Natural killer cell (primary cell): ENCODE measurements around the gene KIAA0232. TPM values are rescaled to one million over a fixed set of nuclear protein-coding genes. Genes with fewer than 3 reads are reported as not detected.

Source experiments
- ATAC-seq, 3 donors: fragments of 150-1000 bp in 2 of 3; fragments of 200-7000 bp in 1 of 3; cut with Tn5 transposase; 1 replicate in 1 of 3; 2 replicates in 2 of 3; pipeline ENCODE4 v1.10.0; 2021; ENCODE audit warnings: mild to moderate bottlenecking in 2 of 3, moderate library complexity in 2 of 3
- DNase-seq, 2 donors: peaks; one replicate each; pipeline versions ENCODE4 v3.0.0 to v3.0.0-alpha.2; 2013 to 2021; ENCODE audit warnings: mixed read lengths in 1 of 2
- H3K27ac ChIP-seq: one replicate; pipeline ENCODE4 v1.5.1; 2013; ENCODE audit warnings: mild to moderate bottlenecking, low read length
- H3K27me3 ChIP-seq: one replicate; pipeline ENCODE4 v1.6.1; 2013; ENCODE audit warnings: low read length; ENCODE audit not compliant: control insufficient read depth, insufficient read depth
- H3K36me3 ChIP-seq: one replicate; pipeline ENCODE4 v1.6.1; 2013; ENCODE audit warnings: low read length; ENCODE audit not compliant: control insufficient read depth, insufficient read depth
- H3K4me1 ChIP-seq: one replicate; pipeline ENCODE4 v1.6.1; 2013; ENCODE audit warnings: low read length; ENCODE audit not compliant: control insufficient read depth, insufficient read depth
- H3K4me3 ChIP-seq: one replicate; pipeline ENCODE4 v1.5.1; 2013; ENCODE audit warnings: low read length
- H3K9me3 ChIP-seq: one replicate; pipeline ENCODE4 v1.6.1; 2013; ENCODE audit warnings: low read length; ENCODE audit not compliant: control insufficient read depth, insufficient read depth
- H3K27ac Mint-ChIP-seq, 2 donors: one replicate each; pipeline ENCODE4 v1.8.0; 2022; ENCODE audit warnings: mild to moderate bottlenecking in 2 of 2, mixed read lengths in 2 of 2, moderate library complexity in 1 of 2
- H3K27me3 Mint-ChIP-seq, 2 donors: one replicate each; pipeline ENCODE4 v1.8.0; 2022; ENCODE audit warnings: low read depth in 2 of 2, mixed read lengths in 2 of 2
- H3K36me3 Mint-ChIP-seq: one replicate; pipeline ENCODE4 v1.8.0; 2022; ENCODE audit warnings: mixed read lengths
- H3K4me1 Mint-ChIP-seq, 2 donors: one replicate each; pipeline ENCODE4 v1.8.0; 2022; ENCODE audit warnings: mixed read lengths in 2 of 2
- H3K4me3 Mint-ChIP-seq: one replicate; pipeline ENCODE4 v1.8.0; 2022; ENCODE audit warnings: mild to moderate bottlenecking, moderate library complexity, mixed read lengths
- H3K9me3 Mint-ChIP-seq, 2 donors: one replicate each; pipeline ENCODE4 v1.8.0; 2022; ENCODE audit warnings: mixed read lengths in 2 of 2
- WGBS: methylation state at CpG from one replicate; pipeline ENCODE4 v1.1.7; 2013; ENCODE audit warnings: missing lambda C conversion rate; ENCODE audit not compliant: insufficient coverage; 5-methylcytosine and 5-hydroxymethylcytosine counted together
- intact Hi-C: fragments of 100-400 bp; cut with micrococcal nuclease; formaldehyde crosslinking; loops from one replicate; pipeline ENCODE4 v1.14.2; 2022
- total RNA-seq, 4 donors: library from RNA; stranded (reverse); fragments of 120-200 nt in 1 of 4; gene quantifications; one replicate each; pipeline versions ENCODE4 v1.2.3 to v1.2.4, GENCODE V29; 2013 to 2022
- TF ChIP-seq, protein P1 (sequence below): fragments of 200-600 bp; IDR thresholded peaks from one replicate; pipeline ENCODE4 v1.8.0; 2022; ENCODE audit warnings: antibody characterized with exemption

The KIAA0232 gene
- total RNA-seq, 3 donors from 2014 or later (not counting 1 experiment from before 2014, with no cell fraction given) = 24.7 to 30.3 (median 28.6) TPM

DNA sequence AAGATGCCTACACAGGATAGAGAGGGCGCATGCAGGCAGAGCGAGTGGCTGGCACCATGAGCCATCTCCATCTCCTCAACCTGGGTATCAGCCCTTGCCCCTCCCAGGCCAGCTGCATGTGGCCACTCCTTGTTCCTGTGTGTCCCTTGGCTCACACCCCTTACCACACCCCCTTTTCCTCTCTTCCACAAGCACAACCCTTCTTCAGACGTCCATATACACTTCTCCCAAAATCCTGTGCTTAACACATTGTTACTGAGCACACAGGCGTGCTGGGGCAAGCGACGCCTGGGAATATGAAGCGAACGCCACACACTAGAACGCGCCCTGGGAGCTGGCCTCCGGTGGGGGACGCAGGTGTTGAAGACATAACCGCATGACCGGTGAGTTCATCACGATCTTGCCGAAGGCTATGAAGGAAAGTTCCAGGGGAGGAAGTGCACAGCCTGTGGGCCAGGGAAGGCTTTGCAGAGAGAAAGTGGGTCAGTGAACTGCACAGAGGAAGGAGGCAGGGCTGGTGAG is 19.1 kb upstream of the KIAA0232 start:
- intact Hi-C loops = no loop called here
- 81% methylated on average over 16 of the region's 16 CpGs for WGBS
- H3K4me3 Mint-ChIP-seq = no peak overlapping the region
- H3K9me3 Mint-ChIP-seq = no peaks in the 10 kb centered on the region
- Histone ChIP-seq H3K36me3 (no peaks in the 10 kb centered on the region), H3K9me3 (no peaks in the 10 kb centered on the region), H3K27ac (no peak overlapping the region), H3K27me3 (no peaks in the 10 kb centered on the region), H3K4me1 (peaks cover 5% of the 10 kb centered on the region), H3K4me3 (no peak overlapping the region)
- TF ChIP-seq, protein P1, sequence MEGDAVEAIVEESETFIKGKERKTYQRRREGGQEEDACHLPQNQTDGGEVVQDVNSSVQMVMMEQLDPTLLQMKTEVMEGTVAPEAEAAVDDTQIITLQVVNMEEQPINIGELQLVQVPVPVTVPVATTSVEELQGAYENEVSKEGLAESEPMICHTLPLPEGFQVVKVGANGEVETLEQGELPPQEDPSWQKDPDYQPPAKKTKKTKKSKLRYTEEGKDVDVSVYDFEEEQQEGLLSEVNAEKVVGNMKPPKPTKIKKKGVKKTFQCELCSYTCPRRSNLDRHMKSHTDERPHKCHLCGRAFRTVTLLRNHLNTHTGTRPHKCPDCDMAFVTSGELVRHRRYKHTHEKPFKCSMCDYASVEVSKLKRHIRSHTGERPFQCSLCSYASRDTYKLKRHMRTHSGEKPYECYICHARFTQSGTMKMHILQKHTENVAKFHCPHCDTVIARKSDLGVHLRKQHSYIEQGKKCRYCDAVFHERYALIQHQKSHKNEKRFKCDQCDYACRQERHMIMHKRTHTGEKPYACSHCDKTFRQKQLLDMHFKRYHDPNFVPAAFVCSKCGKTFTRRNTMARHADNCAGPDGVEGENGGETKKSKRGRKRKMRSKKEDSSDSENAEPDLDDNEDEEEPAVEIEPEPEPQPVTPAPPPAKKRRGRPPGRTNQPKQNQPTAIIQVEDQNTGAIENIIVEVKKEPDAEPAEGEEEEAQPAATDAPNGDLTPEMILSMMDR = no peak
- no peak for DNase-seq
- H3K36me3 Mint-ChIP-seq = no peaks in the 10 kb centered on the region
- H3K4me1 Mint-ChIP-seq = peaks cover 0 to 12% of the 10 kb centered on the region in 2 donors
- ATAC-seq = no peak
- H3K27me3 Mint-ChIP-seq = peaks cover 0 to 6% of the 10 kb centered on the region in 2 donors
- H3K27ac Mint-ChIP-seq = no peak overlapping the region

DNA sequence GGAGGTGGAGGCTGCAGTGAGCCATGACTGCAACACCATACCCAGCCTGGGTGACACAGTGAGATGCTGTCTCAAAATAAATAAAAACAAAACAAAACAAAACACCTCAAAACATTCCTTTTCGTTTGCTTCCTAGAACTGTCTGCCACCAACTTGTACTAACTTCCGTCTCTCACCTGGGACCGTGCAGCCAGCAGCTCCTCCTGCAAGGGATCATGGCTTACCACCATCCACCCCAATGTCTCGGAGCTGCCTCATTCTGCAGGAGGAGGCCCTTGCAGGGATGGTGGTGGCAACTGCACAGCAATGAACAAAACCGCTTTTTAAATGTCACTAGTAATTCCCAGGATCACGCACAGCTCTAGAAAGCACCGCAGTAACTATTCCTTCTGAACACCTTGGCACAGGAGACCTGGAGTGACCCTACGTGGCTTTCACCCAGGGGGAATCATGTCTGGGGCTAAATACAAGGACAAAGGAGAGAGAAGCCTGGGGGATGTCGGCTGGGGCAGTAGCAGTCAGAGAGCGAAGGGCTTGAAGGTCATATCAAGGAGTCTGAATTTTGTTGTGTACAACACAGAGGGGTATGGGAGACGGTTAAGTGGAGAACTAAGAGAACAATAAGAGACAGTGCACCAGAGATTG is 17.4 kb upstream of the KIAA0232 start:
- H3K4me1 ChIP-seq = peaks cover 7% of the 10 kb centered on the region
- H3K36me3 ChIP-seq = no peaks in the 10 kb centered on the region
- intact Hi-C loops = no loop called here
- Mint-ChIP-seq H3K27ac (no peak overlapping the region), H3K9me3 (no peaks in the 10 kb centered on the region), H3K4me3 (no peak overlapping the region), H3K4me1 (peaks cover 0 to 12% of the 10 kb centered on the region in 2 donors), H3K27me3 (peaks cover 0 to 6% of the 10 kb centered on the region in 2 donors), H3K36me3 (no peaks in the 10 kb centered on the region)
- ATAC-seq = no peak
- no peak for DNase-seq
- no peak overlapping the region for H3K4me3 ChIP-seq
- 91% methylated on average over 10 of the region's 11 CpGs for WGBS
- no peaks in the 10 kb centered on the region for H3K27me3 ChIP-seq
- TF ChIP-seq, protein P1 = no peak
- no peak overlapping the region for H3K27ac ChIP-seq
- no peaks in the 10 kb centered on the region for H3K9me3 ChIP-seq

DNA sequence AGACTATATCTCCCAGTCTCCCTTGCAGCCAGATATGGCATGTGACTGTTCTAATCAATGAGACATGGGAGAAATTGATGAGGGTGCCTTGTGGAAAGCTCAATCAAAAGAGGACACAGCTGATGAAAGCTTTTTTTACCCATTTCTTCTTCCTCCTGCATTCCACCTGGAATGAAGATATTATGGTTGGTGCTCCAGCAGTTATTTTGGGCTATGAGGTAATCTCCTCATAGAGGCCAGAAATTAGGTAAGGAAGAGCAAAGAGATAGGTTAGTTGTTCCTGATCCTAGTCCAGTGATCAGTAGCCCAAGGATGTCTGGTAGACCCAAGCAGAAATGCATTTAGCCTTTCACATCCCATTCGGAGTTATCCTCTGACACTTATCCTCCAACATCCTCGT is 16.8 kb upstream of the KIAA0232 start:
- no peaks in the 10 kb centered on the region for H3K9me3 Mint-ChIP-seq
- ATAC-seq = no peak
- Histone ChIP-seq H3K27me3 (no peaks in the 10 kb centered on the region), H3K4me1 (peaks cover 7% of the 10 kb centered on the region), H3K4me3 (no peak overlapping the region), H3K9me3 (no peaks in the 10 kb centered on the region), H3K36me3 (no peaks in the 10 kb centered on the region), H3K27ac (no peak overlapping the region)
- peaks cover 0 to 12% of the 10 kb centered on the region in 2 donors for H3K4me1 Mint-ChIP-seq
- intact Hi-C loops = no loop called here
- TF ChIP-seq, protein P1 = no peak
- no peak overlapping the region for H3K27ac Mint-ChIP-seq
- no peak for DNase-seq
- peaks cover 0 to 6% of the 10 kb centered on the region in 2 donors for H3K27me3 Mint-ChIP-seq
- 92% methylated on average over 2 of the region's 2 CpGs for WGBS
- H3K4me3 Mint-ChIP-seq = no peak overlapping the region
- no peaks in the 10 kb centered on the region for H3K36me3 Mint-ChIP-seq

GRCh38 chr4:6767386-6767747 is 15.2 kb upstream of the KIAA0232 start:
- intact Hi-C loops = no loop called here
- H3K4me3 Mint-ChIP-seq = no peak overlapping the region
- H3K36me3 Mint-ChIP-seq = no peaks in the 10 kb centered on the region
- H3K27me3 Mint-ChIP-seq = peaks cover 0 to 6% of the 10 kb centered on the region in 2 donors
- Histone ChIP-seq H3K27ac (no peak overlapping the region), H3K4me3 (no peak overlapping the region), H3K4me1 (peaks cover 2% of the 10 kb centered on the region), H3K36me3 (no peaks in the 10 kb centered on the region), H3K9me3 (no peaks in the 10 kb centered on the region), H3K27me3 (no peaks in the 10 kb centered on the region)
- TF ChIP-seq, protein P1 = no peak
- WGBS = 68% methylated on average over 5 of the region's 6 CpGs
- DNase-seq (no peak), ATAC-seq (no peak)
- H3K27ac Mint-ChIP-seq = no peak overlapping the region
- H3K9me3 Mint-ChIP-seq = no peaks in the 10 kb centered on the region
- peaks cover 0 to 4% of the 10 kb centered on the region in 2 donors for H3K4me1 Mint-ChIP-seq
